ENCODE data around the gene LRCH1.

DNA sequence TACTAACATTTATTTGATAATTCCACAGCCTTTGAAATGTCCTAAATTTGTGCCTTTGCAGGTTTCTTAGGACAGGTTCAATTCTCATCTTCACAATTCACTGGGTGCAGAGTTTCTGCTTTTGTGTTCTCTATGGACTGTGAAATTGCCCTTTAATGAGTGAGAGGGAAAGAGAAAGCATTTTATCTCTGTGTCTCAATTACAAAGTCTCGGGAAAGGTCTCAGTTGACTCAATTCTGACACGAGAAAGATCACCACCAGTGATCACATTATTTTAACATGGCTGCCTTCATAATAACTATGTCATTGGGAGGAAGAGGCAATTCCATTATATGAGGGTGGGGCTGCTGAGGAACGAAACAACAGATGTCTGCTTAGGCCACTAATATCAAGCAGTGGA, 26.2 kb upstream of the LRCH1 start:
- TF ChIP-seq, protein P1, sequence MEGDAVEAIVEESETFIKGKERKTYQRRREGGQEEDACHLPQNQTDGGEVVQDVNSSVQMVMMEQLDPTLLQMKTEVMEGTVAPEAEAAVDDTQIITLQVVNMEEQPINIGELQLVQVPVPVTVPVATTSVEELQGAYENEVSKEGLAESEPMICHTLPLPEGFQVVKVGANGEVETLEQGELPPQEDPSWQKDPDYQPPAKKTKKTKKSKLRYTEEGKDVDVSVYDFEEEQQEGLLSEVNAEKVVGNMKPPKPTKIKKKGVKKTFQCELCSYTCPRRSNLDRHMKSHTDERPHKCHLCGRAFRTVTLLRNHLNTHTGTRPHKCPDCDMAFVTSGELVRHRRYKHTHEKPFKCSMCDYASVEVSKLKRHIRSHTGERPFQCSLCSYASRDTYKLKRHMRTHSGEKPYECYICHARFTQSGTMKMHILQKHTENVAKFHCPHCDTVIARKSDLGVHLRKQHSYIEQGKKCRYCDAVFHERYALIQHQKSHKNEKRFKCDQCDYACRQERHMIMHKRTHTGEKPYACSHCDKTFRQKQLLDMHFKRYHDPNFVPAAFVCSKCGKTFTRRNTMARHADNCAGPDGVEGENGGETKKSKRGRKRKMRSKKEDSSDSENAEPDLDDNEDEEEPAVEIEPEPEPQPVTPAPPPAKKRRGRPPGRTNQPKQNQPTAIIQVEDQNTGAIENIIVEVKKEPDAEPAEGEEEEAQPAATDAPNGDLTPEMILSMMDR (IDR thresholded peaks at IDR 0.05) = no peak
- TF ChIP-seq POLR2A (IDR thresholded peaks at IDR 0.05) = no peak
